Stimulated activated CD4-positive, alpha-beta T cell treated with anti-CD3 and anti-CD28 coated beads, TNF-alpha, amount 100 ng/mL, for 48 hours (primary cell): ENCODE data around the gene IL20.
"Not testable (repeated sequence)": the region's sequence is repeated elsewhere in the genome, so short reads cannot be mapped to it uniquely, and the experiment has no call there.

ENCODE experiments used
- DNase-seq, 3 donors: peaks; one replicate each; pipeline ENCODE4 v3.0.0-alpha.2; 2020; ENCODE audit warnings: low read depth in 3 of 3

Gene IL20

DNA sequence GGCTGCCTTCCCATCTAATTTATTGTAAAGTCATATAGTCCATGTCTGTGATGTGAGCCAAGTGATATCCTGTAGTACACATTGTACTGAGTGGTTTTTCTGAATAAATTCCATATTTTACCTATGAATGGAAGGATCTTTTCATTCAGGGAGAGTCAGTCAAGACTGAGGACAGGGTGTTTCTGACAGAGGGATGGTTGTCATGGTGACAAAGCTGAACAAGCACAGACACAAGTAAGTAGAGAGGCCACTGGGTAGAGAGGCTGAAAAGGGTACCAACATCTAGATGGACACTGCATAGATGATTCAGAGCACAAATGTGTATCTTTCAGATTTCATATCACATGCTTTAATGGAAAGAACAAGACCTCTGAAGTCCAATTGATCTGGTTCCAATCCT, 22.6 kb upstream of the IL20 start:
- DNase-seq = no peak

DNA sequence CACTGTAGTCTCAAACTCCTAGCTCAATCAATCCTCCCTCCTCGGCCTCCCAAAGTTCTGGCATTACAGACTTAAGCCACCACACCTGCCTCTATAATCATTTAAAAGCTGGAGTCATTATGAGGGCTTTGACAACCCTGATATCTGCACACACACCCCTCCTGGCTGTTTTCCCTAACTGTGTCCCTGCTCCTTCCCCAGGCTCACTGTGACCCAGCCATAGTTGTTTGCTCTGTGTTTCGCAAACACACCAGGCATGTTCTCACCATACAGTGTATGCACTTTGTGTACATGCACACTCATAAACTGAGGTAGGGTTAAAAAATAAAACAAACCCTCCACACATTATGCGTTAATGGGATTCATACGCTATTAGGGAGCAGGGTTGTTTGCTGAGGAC, 21.8 kb upstream of the IL20 start:
- no peak for DNase-seq

DNA sequence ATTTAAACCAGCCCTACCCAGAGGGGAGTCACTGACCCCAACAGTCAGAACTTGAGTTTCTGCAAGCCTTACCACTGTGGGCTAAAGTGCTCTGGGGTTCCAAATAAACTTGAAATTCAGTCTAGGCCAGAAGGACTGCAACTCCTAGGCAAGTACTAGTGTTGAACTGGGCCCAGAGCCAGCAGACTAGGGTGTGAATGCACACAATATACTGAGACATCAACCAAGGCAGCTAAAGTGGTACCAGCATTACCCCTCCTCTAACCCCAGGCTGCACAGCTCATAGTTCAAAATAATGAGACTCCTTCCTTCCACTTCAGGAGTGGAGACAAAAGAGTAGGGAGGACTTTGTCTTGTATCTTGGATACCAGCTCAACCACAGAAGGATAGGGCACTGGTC, 18.9 kb upstream of the IL20 start:
- DNase-seq = no peak

DNA sequence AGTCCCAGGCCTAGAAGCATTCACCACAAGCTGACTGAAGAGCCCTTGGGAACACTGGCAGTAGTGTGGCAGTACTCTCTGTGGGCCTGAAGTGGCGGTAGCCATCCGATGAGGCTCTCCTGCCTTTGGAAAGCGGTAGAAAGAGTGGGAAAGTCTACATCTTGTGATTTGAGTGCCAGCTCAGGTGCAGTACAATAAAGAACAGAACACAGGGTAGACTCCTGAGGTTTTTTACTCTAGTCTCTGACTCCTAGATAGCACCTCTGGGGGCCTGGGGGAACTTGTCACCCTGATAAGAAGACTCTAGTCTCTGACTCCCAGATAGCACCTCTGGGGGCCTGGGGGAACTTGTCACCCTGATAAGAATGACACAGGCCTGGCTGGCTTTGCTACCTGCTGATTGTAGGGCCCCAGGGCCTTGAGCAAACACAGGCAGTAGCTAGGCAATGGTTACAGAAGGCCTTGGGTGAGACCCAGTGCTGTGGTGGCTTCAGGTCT, 18.0 kb upstream of the IL20 start:
- no peak for DNase-seq

DNA sequence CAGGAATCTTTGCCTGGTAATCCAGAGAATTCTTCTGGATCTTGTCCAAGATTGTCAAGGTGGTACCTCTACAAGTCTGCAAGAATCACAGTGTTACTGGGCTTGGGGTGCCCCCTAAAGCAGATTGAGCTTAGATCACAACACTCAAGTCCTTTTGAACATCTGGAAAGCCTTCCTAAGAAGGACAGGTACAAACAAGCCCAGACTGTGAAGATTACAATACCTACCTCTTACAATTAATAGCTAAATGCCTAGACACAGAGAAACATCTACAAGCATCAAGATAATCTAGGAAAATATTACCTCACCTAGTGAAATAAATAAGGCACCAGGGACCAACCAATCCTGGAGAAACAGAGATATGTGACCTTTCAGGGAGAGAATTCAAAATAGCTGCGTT, 17.5 kb upstream of the IL20 start:
- no peak for DNase-seq

DNA sequence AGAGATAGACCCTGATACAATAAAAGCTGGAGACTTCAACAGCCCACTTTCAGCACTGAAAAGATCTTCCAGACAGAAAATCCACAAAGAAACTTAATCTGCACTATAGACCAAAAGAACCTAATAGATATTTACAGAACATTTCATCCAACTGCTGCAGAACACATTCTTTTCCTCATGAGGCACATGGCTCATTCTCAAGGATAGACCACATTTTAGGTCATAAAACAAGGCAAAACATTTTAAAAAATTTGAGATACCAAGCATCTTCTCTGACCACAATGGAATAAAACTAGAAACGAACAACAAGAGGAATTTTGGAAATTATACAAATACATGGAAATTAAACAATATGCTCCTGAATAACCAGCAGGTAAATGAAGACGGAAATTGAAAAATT, 15.0 kb upstream of the IL20 start:
- no peak for DNase-seq

DNA sequence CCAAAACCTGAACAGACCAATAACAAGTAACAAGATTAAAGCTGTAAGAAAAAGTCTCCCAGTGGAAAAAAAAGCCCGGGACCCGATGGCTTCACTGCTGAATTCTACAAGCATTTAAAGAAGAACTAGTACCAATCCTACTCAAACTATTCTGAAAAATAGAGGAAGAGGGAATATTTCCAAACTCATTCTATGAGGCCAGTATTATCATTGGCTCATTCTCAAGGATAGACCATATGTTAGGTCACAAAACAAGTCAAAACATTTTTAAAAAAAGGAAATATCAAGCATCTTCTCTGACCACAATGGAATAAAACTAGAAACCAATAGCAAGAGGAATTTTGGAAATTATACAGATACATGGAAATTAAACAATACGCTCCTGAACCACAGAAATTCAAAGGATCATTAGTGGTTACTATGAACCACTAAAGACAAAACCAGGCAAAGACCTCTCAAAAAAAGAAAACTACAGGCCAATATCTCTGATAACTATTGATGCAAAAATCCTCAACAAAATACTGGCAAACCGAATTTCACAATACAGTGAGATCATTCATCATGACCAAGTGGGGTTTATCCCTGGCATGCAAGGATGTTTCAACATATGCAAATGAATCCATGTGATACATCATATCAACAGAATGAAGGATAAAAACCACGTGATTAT, 13.9 kb upstream of the IL20 start:
- no peak for DNase-seq

DNA sequence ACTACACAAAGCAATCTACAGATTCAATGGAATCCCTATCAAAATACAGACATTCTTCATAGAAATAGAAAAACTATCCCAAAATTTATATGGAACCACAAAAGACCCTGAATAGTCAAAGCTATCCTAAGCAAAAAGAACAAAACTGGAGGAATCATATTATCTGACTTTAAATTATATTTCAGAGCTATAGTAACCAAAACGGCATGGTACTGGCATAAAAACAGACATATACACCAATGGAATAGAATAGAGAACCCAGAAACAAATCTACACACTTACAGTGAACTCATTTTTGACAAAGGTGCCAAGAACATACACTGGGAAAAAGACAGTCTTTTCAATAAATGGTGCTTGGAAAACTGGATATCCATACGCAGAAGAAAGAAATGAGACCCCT, 12.8 kb upstream of the IL20 start:
- DNase-seq = not testable (repeated sequence)

GRCh38 chr1:206853696-206854095, 11.7 kb upstream of the IL20 start:
- DNase-seq = not testable (repeated sequence)

GRCh38 chr1:206854401-206855129, 10.9 kb upstream of the IL20 start:
- no peak for DNase-seq

DNA sequence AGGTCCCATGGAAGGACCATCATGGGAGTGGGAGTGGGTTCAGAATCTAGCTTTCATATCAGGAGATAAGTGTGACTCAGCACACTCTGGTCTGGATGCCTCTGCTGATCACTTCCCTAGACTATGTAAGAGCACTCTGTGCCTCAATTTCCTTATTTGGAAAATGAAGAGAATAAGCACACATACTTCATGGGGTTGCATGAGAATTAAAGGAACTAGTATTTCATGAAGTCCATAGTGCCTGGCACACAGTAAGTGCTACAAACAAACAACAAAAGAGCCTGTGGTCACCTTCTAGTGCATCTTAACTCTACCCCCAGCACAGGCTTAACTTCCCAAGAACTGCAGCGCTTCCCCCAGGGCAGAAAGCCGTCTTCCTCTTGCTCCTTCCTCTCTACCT, 9.6 kb upstream of the IL20 start:
- no peak for DNase-seq

GRCh38 chr1:206856674-206857464, 8.6 kb upstream of the IL20 start:
- no peak for DNase-seq

DNA sequence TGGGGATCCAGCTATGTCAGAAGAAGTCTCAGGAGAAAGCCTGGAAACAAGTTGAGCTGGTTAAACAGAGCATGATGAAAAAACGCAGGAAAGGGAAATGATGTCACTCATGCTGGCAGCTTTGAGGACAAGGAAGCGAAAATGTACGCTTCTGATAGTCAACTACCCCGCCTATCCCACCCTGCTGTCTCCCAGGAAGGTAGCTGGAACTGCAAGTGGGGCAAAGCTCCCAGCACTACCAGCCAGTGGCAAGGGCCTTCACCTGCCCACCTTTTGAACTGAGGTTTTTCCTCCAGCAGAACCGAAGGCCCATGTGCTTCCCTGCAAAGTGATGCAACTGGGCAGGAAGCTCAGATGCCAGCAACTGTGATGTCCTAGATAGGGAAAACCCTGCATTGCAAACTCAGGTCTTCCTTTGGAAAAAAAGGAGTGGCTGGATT, 6.3 kb upstream of the IL20 start:
- no peak for DNase-seq

DNA sequence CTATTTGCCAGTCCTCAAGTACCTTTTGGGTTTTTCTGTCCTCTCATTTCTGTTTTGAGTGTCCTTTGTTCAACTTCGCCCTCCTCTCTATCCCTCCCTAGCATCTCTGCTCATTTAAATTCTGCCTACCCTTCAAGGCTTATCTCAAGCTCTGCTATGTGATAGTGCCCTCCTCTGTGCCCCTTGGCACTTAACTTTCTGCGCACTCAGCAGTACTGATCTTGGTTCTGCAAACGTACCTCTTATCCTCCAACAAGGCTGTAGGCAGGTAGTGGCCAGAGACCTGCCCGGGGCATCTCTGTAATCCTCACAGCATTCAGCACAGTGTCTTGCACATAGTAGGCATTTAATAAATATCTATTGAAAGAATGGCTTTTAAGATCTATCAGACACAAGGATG, 5.3 kb upstream of the IL20 start:
- DNase-seq = no peak

DNA sequence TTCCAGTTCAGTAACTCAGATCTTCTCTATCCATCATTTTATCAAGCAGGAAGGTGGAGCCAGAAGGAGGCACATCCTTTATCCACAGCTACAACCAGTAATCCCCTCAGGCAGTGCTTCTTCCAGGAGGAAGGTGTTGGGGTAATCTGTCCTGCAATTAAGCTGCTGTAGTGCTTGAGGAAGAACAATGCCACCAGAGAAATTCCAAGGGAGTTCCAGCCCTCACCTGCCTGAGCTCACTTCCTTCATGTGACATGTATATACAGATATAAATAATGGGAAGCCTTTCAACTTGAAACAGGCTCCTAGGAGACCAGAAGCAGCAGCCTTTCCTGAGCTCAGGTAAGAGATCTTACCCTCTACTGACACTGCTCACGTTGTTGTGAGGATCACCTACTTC, 2.2 kb upstream of the IL20 start:
- no peak for DNase-seq

DNA sequence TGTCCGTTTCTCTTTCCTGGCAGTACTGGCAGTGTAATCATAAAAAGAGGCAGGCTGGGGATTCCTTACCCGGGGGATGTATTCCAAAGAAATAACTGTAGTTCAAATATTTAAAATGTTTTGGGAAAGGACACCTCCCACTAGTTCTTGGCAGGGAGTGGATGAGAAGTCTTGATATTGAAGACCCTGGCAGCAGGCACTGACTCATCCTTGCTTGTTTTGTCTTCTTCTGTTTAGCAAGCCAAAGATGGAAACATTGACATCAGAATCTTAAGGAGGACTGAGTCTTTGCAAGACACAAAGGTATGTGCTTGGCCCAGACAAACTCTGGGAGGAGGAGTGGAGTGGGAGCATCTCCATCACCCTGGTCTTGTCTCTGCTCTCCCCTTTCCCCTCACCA, 639 bp downstream of the IL20 start:
- DNase-seq = no peak

GRCh38 chr1:206867239-206867638, 1.8 kb downstream of the IL20 start:
- DNase-seq = no peak

DNA sequence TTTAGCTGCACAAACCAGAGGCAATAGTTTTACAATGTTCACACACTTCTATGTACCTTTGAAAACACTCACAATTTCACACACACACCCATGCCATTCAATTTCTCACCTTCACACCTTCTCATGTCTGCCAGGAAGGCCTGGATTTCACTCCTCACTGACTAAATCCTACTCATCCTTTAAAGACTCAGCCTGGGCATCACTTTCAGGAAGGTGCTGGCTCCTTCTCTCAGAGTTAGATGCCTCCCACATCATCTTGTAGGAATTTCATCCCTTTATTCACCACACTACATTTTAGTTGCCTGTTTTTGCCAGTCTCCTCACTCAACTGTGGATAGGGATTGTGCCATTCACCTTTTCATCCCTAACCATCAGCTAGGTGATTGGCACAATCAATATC, 2.3 kb downstream of the IL20 start:
- DNase-seq = no peak

- DNase-seq = no peak
Measured at GRCh38 chr1:206868264-206868663, 2.8 kb downstream of the IL20 start.

DNA sequence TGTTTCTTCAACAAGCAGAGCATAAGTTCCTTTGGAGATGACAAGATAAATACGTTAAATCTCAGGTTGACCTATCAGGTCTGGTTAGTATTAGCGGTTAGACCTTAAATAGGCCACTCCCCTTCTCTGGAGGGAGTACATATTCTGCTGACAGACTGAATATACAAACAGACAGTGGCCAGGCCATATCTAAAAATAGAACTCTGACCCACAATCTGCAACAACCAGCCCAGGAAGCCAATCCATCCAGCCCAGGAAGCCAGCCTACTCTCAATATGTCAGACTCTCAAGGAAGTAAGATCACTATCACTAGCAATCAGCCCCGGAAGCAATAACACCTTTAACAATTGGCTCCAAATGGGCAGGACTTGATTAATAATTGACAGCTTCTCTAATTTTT, 6.7 kb downstream of the IL20 start:
- DNase-seq = no peak

GRCh38 chr1:206873603-206874188, 8.3 kb downstream of the IL20 start:
- DNase-seq = no peak

- no peak for DNase-seq
Measured at GRCh38 chr1:206875752-206876377, 10.4 kb downstream of the IL20 start.
